GM23338 (cell line): ENCODE measurements around the gene MRPL57. TPM values are rescaled to one million over a fixed set of nuclear protein-coding genes. Genes with fewer than 3 reads are reported as not detected.

ENCODE experiments used
- ATAC-seq: fragments of 200-7000 bp; cut with Tn5 transposase; 3 replicates; pipeline ENCODE4 v1.9.1; 2020
- DNase-seq: peaks from one replicate; pipeline ENCODE4 v3.0.0-alpha.2; 2015; ENCODE audit warnings: low spot score
- H2AFZ ChIP-seq: fragments of 200-600 bp; sonication (generic); 2 replicates; pipeline ENCODE4 v1.8.0; 2016; ENCODE audit warnings: antibody characterized with exemption, mild to moderate bottlenecking, moderate library complexity
- H3F3A ChIP-seq: fragments of 200-600 bp; sonication (generic); replicated peaks from 2 replicates; pipeline ENCODE4 v1.8.0; 2017; ENCODE audit warnings: antibody characterized with exemption, mixed run types, low read depth
- H3K27ac ChIP-seq: fragments of 200-600 bp; sonication (generic); 2 replicates; pipeline ENCODE4 v1.6.1; 2016; ENCODE audit warnings: low read depth
- H3K27me3 ChIP-seq: fragments of 200-600 bp; sonication (generic); 2 replicates; pipeline ENCODE4 v1.8.0; 2016; ENCODE audit warnings: mild to moderate bottlenecking, mixed run types, moderate library complexity; ENCODE audit not compliant: insufficient read depth
- H3K36me3 ChIP-seq: fragments of 200-600 bp; sonication (generic); 2 replicates; pipeline ENCODE4 v1.8.0; 2016; ENCODE audit warnings: mild to moderate bottlenecking; ENCODE audit not compliant: insufficient read depth
- H3K4me1 ChIP-seq: fragments of 200-600 bp; sonication (generic); 2 replicates; pipeline ENCODE4 v1.8.0; 2016; ENCODE audit warnings: mild to moderate bottlenecking, moderate library complexity; ENCODE audit not compliant: insufficient read depth
- H3K4me2 ChIP-seq: fragments of 200-600 bp; sonication (generic); 2 replicates; pipeline ENCODE4 v1.7.1; 2017; ENCODE audit warnings: mixed run types
- H3K4me3 ChIP-seq: fragments of 200-600 bp; sonication (generic); 2 replicates; pipeline ENCODE4 v1.6.1; 2016; ENCODE audit warnings: mixed run types
- H3K79me2 ChIP-seq: fragments of 200-600 bp; sonication (generic); replicated peaks from 2 replicates; pipeline ENCODE4 v1.8.0; 2017; ENCODE audit warnings: mild to moderate bottlenecking; ENCODE audit not compliant: insufficient read depth
- H3K9me2 ChIP-seq: fragments of 200-600 bp; sonication (generic); 2 replicates; pipeline ENCODE4 v1.8.0; 2017; ENCODE audit not compliant: insufficient read depth
- H4K20me1 ChIP-seq: fragments of 200-600 bp; sonication (generic); replicated peaks from 2 replicates; pipeline ENCODE4 v1.8.0; 2017; ENCODE audit warnings: mild to moderate bottlenecking; ENCODE audit not compliant: insufficient read depth
- H3K27ac Mint-ChIP-seq: 2 replicates; pipeline ENCODE4 v1.8.0; 2020; ENCODE audit warnings: inconsistent platforms, mild to moderate bottlenecking, moderate library complexity, mixed read lengths
- H3K27me3 Mint-ChIP-seq: 3 replicates; pipeline ENCODE4 v1.8.0; 2022; ENCODE audit warnings: low read depth, mild to moderate bottlenecking, moderate library complexity, mixed read lengths, inconsistent platforms; ENCODE audit not compliant: insufficient read depth, poor library complexity
- H3K36me3 Mint-ChIP-seq: 3 replicates; pipeline ENCODE4 v1.8.0; 2021; ENCODE audit warnings: low read depth, mild to moderate bottlenecking, inconsistent platforms, moderate library complexity, mixed read lengths
- H3K4me1 Mint-ChIP-seq: 3 replicates; pipeline ENCODE4 v1.8.0; 2020; ENCODE audit warnings: mild to moderate bottlenecking, inconsistent platforms, mixed read lengths
- H3K4me3 Mint-ChIP-seq: 3 replicates; pipeline ENCODE4 v1.8.0; 2021; ENCODE audit warnings: moderate library complexity, mild to moderate bottlenecking, inconsistent platforms, mixed read lengths
- H3K9me3 Mint-ChIP-seq: 3 replicates; pipeline ENCODE4 v1.8.0; 2020; ENCODE audit warnings: moderate library complexity, mild to moderate bottlenecking, inconsistent platforms, mixed read lengths
- CREB1 ChIP-seq: fragments of 250-450 bp; sonication (Bioruptor Pico); IDR thresholded peaks from 2 replicates; pipeline ENCODE4 v1.5.0; 2020; ENCODE audit warnings: low read depth, mild to moderate bottlenecking, moderate library complexity
- ZNF114 ChIP-seq: fragments of 250-450 bp; sonication (Bioruptor Pico); IDR thresholded peaks from 2 replicates; pipeline ENCODE4 v1.5.0; 2020; ENCODE audit warnings: mild to moderate bottlenecking, moderate library complexity
- ZNF331 ChIP-seq: fragments of 250-450 bp; sonication (Bioruptor Pico); IDR thresholded peaks from 2 replicates; pipeline ENCODE4 v1.5.0; 2020; ENCODE audit warnings: low read depth, mild to moderate bottlenecking, moderate library complexity
- polyA plus RNA-seq: library from polyadenylated mRNA; unstranded; fragments of >200 nt; fragmentation: Nextera tagmentation; extraction: Ambion mirVana; gene quantifications from 2 replicates; pipeline ENCODE4 v1.2.1, GENCODE V29; 2016
- small RNA-seq: library from RNA; depleted of rRNA; stranded (forward); fragments of <200 nt; gene quantifications from one replicate; pipeline ENCODE3, GENCODE V24; 2014; ENCODE audit warnings: low replicate concordance
- total RNA-seq: library from RNA; depleted of rRNA; stranded (reverse); fragments of >200 nt; shearing (Covaris generic); gene quantifications from 2 replicates; pipeline ENCODE4 v1.2.3, GENCODE V29; 2014; rRNA removed

Gene MRPL57
- total and polyA plus RNA-seq, 2 experiments from 2014 or later: 41.6 to 110 TPM

DNA sequence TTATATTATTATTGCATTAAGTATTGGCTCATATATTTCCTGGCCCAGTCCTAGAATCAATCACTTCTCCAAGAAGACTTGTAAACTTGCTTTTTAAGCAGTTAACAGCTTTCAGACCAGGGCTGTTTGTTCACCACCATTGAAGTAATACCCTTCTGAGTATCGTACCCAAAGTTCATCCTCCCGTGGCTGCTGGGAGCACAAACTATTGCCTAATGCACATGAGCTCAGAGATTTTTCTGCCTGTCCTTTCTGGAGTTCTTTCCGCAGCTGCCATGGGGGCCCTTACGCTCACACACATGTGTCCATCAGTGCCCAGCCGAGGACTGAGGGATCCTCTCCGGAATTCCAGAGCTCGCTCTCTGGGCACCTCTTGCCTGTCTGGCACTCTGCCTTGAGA lies 51.5 kb downstream of the MRPL57 start:
- H3K9me2 ChIP-seq: peaks cover 8% of the 10 kb centered on the region; the same call in 1 of the 2 replicates
- H3K4me3 Mint-ChIP-seq: no peak overlapping the region
- no peak overlapping the region for H3K27ac ChIP-seq
- H3K27me3 ChIP-seq: no peaks in the 10 kb centered on the region
- peaks cover 4% of the 10 kb centered on the region for H3K27me3 Mint-ChIP-seq
- no peaks in the 10 kb centered on the region for H3K36me3 Mint-ChIP-seq
- no peaks in the 10 kb centered on the region for H3K79me2 ChIP-seq
- no peaks in the 10 kb centered on the region for H3F3A ChIP-seq
- no peaks in the 10 kb centered on the region; the same call in 2 of the 3 replicates for H3K4me1 Mint-ChIP-seq
- no peak overlapping the region for H3K27ac Mint-ChIP-seq
- H4K20me1 ChIP-seq: no peaks in the 10 kb centered on the region
- no peak overlapping the region for H2AFZ ChIP-seq
- no peak overlapping the region for H3K4me3 ChIP-seq
- DNase-seq (no peak), ATAC-seq (no peak)
- no peaks in the 10 kb centered on the region for H3K4me1 ChIP-seq
- H3K4me2 ChIP-seq: no peak overlapping the region
- H3K36me3 ChIP-seq: no peaks in the 10 kb centered on the region
- no peak for TF ChIP-seq ZNF114 (CRISPR knock-in tag)
- no peak for TF ChIP-seq ZNF331 (CRISPR knock-in tag)
- no peak for TF ChIP-seq CREB1
- no peaks in the 10 kb centered on the region for H3K9me3 Mint-ChIP-seq

Small RNA genes lying within 50 kb of the gene (small RNA-seq; reads per million reads assigned to genes)
- gene AL158032.1 (not detected), gene RF00086 (1.6 reads per million, percentile 75 among the genes with 10 or more reads in this experiment)

Other genes starting within 250 kb of the MRPL57 start
- 21.4 and 25.4 TPM in 2 replicates for gene LATS2, start 115.1 kb upstream of the MRPL57 start, total RNA-seq
- 10.5 and 11.3 TPM in 2 replicates for gene LATS2, start 115.1 kb upstream of the MRPL57 start, polyA plus RNA-seq
- 87.5 and 129 TPM in 2 replicates for gene SAP18, start 36.5 kb upstream of the MRPL57 start, total RNA-seq
- 1,174 and 1,292 TPM in 2 replicates for gene SAP18, start 36.5 kb upstream of the MRPL57 start, polyA plus RNA-seq
- gene SKA3, start 106 bp upstream of the MRPL57 start, total RNA-seq: 65.9 and 70.2 TPM in 2 replicates
- gene SKA3, start 106 bp upstream of the MRPL57 start, polyA plus RNA-seq: 179 TPM in 2 replicates